NB4 (cell line): ENCODE data around the gene SMURF1.

ENCODE experiments used
- CTCF ChIP-seq: IDR thresholded peaks from one replicate; pipeline ENCODE4 v1.5.1; 2012; ENCODE audit warnings: low read depth, low read length
- MAX ChIP-seq: IDR thresholded peaks from 2 replicates; pipeline ENCODE4 v1.6.1; 2011; ENCODE audit warnings: low read depth, low read length
- POLR2A ChIP-seq: IDR thresholded peaks from 2 replicates; pipeline ENCODE4 v1.6.1; 2011; ENCODE audit warnings: mild to moderate bottlenecking; ENCODE audit not compliant: insufficient read length; ENCODE audit errors: extremely low read depth

- no peak for TF ChIP-seq CTCF
- TF ChIP-seq POLR2A: no peak
- TF ChIP-seq MAX: no peak
Observed at GRCh38 chr7:99031496-99031895, 112.4 kb downstream of the SMURF1 start.
